ENCODE measurements around the gene SHISA9. TPM values are rescaled to one million over a fixed set of nuclear protein-coding genes. Genes with fewer than 3 reads are reported as not detected.
A peak's percentile ranks its signal among the peaks of the same experiment; 100 is the strongest.
"Not testable (repeated sequence)": the region's sequence is repeated elsewhere in the genome, so short reads cannot be mapped to it uniquely, and the experiment has no call there.

Gene SHISA9
- total RNA-seq, result 1 to 10 TPM in 1 of 2 donors, under 1 TPM in 1; 0.68 to 1.0 TPM
- 0.46 TPM for polyA plus RNA-seq (ENCODE audit: insufficient read depth, low read depth, low replicate concordance)
- long read RNA-seq, donor 1, result 0 reads
- long read RNA-seq, donor 2, result 0 reads

GRCh38 chr16:12901597-12902461 is at the start of gene SHISA9:
TSS of gene SHISA9 (plus strand) at chr16:12901598.
- WGBS, 2 donors, result 0 to 2% methylated on average over 13 to 81 of the region's 110 CpGs
- no peaks in the 10 kb centered on the region for H3K9me3 ChIP-seq
- no peak for DNase-seq
- peaks cover 15% of the 10 kb centered on the region for H3K4me1 ChIP-seq
- no peaks in the 10 kb centered on the region for H3K36me3 ChIP-seq (ENCODE audit: low read depth, missing control alignments)
- H3K27ac ChIP-seq, result no peak within 1 kb of the TSS
- H3K27me3 ChIP-seq, result no peaks in the 10 kb centered on the region
- TF ChIP-seq POLR2A (IDR thresholded peaks at IDR 0.05), result no peak
- TF ChIP-seq CTCF (IDR thresholded peaks at IDR 0.05), result no peak
- peak within 1 kb of the TSS; percentile 20 to 26 for H3K4me3 ChIP-seq
- intact Hi-C loops (cut with DNase I; ENCODE audit: low total_unique reads), result no loop called here

- Histone ChIP-seq H3K36me3 (ENCODE audit: low read depth, missing control alignments) (no peaks in the 10 kb centered on the region), H3K4me1 (no peaks in the 10 kb centered on the region), H3K9me3 (no peaks in the 10 kb centered on the region), H3K27me3 (no peaks in the 10 kb centered on the region), H3K27ac (no peak overlapping the region), H3K4me3 (no peak overlapping the region)
- intact Hi-C loops (cut with DNase I; ENCODE audit: low total_unique reads), result no loop called here
- DNase-seq, result no peak
- 87 to 91% methylated on average over 3 of the region's 3 CpGs for WGBS, 2 donors
- TF ChIP-seq POLR2A (IDR thresholded peaks at IDR 0.05) (no peak), CTCF (IDR thresholded peaks at IDR 0.05) (no peak)
These were observed 47.4 kb upstream of the SHISA9 start for GRCh38 chr16:12853972-12854371.

GRCh38 chr16:12857435-12857834 is 44.0 kb upstream of the SHISA9 start:
- DNase-seq; H3K4me1 ChIP-seq; H3K27ac ChIP-seq; H3K36me3 ChIP-seq (ENCODE audit: low read depth, missing control alignments); H3K9me3 ChIP-seq; H3K4me3 ChIP-seq; intact Hi-C loops (cut with DNase I; ENCODE audit: low total_unique reads); H3K27me3 ChIP-seq: not testable (repeated sequence)
- 76 to 91% methylated on average over 2 of the region's 2 CpGs for WGBS, 2 donors

- no peaks in the 10 kb centered on the region for H3K27me3 ChIP-seq
- no peaks in the 10 kb centered on the region for H3K36me3 ChIP-seq (ENCODE audit: low read depth, missing control alignments)
- intact Hi-C loops (cut with DNase I; ENCODE audit: low total_unique reads), result no loop called here
- no peaks in the 10 kb centered on the region for H3K9me3 ChIP-seq
- no peaks in the 10 kb centered on the region for H3K4me1 ChIP-seq
- 73 to 80% methylated on average over 22 of the region's 22 CpGs for WGBS, 2 donors
- TF ChIP-seq POLR2A (IDR thresholded peaks at IDR 0.05) (no peak), CTCF (IDR thresholded peaks at IDR 0.05) (no peak)
- no peak overlapping the region for H3K27ac ChIP-seq
- no peak overlapping the region for H3K4me3 ChIP-seq
- no peak for DNase-seq
These were observed 39.1 kb upstream of the SHISA9 start for GRCh38 chr16:12862327-12862726.

GRCh38 chr16:12862941-12863340 is 38.5 kb upstream of the SHISA9 start:
- 34 to 62% methylated on average over 5 of the region's 5 CpGs for whole genome bisulfite sequencing, 2 donors
- intact Hi-C loops (cut with DNase I; ENCODE audit: low total_unique reads), result no loop called here
- no peak overlapping the region for H3K4me3 ChIP-seq
- H3K27me3 ChIP-seq, result no peaks in the 10 kb centered on the region
- H3K4me1 ChIP-seq, result no peaks in the 10 kb centered on the region
- TF ChIP-seq POLR2A (IDR thresholded peaks at IDR 0.05) (no peak), CTCF (IDR thresholded peaks at IDR 0.05) (no peak)
- no peak for DNase-seq
- no peaks in the 10 kb centered on the region for H3K36me3 ChIP-seq (ENCODE audit: low read depth, missing control alignments)
- H3K27ac ChIP-seq, result no peak overlapping the region
- H3K9me3 ChIP-seq, result no peaks in the 10 kb centered on the region
